SJSA1 (cell line): ENCODE results near the gene SDF2. TPM values are rescaled to one million over a fixed set of nuclear protein-coding genes. Genes with fewer than 3 reads are reported as not detected.

ENCODE experiments used
- DNase-seq, 2 experiments: peaks; one replicate each; pipeline ENCODE4 v3.0.0-alpha.2; 2015 to 2020; ENCODE audit warnings: low spot score in 2 of 2, low read depth in 1 of 2
- H3K27ac ChIP-seq: fragments of 250-450 bp; sonication (Bioruptor Pico); 2 replicates; pipeline ENCODE4 v1.5.1; 2020; ENCODE audit warnings: mild to moderate bottlenecking, moderate library complexity
- H3K27me3 ChIP-seq: fragments of 250-450 bp; sonication (Bioruptor Pico); replicated peaks from 2 replicates; pipeline ENCODE4 v1.5.1; 2020; ENCODE audit warnings: mild to moderate bottlenecking, moderate library complexity
- H3K36me3 ChIP-seq: fragments of 250-450 bp; sonication (Bioruptor Pico); 2 replicates; pipeline ENCODE4 v1.5.1; 2020; ENCODE audit warnings: mild to moderate bottlenecking
- H3K4me1 ChIP-seq: fragments of 250-450 bp; sonication (Bioruptor Pico); replicated peaks from 2 replicates; pipeline ENCODE4 v1.6.1; 2021; ENCODE audit warnings: mild to moderate bottlenecking
- H3K4me3 ChIP-seq: fragments of 250-450 bp; sonication (Bioruptor Pico); 2 replicates; pipeline ENCODE4 v1.5.1; 2020; ENCODE audit warnings: mild to moderate bottlenecking
- H3K9me3 ChIP-seq: fragments of 250-450 bp; sonication (Bioruptor Pico); replicated peaks from 2 replicates; pipeline ENCODE4 v1.5.1; 2020; ENCODE audit warnings: mild to moderate bottlenecking
- total RNA-seq: library from RNA; depleted of rRNA; stranded (reverse); fragments of >200 nt; shearing (Covaris generic); gene quantifications from 2 replicates; pipeline ENCODE4 v1.2.3, GENCODE V29; 2014; rRNA removed

Gene SDF2, protein sequence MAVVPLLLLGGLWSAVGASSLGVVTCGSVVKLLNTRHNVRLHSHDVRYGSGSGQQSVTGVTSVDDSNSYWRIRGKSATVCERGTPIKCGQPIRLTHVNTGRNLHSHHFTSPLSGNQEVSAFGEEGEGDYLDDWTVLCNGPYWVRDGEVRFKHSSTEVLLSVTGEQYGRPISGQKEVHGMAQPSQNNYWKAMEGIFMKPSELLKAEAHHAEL
- total RNA-seq, result 59.8 and 125 TPM in 2 replicates

DNA sequence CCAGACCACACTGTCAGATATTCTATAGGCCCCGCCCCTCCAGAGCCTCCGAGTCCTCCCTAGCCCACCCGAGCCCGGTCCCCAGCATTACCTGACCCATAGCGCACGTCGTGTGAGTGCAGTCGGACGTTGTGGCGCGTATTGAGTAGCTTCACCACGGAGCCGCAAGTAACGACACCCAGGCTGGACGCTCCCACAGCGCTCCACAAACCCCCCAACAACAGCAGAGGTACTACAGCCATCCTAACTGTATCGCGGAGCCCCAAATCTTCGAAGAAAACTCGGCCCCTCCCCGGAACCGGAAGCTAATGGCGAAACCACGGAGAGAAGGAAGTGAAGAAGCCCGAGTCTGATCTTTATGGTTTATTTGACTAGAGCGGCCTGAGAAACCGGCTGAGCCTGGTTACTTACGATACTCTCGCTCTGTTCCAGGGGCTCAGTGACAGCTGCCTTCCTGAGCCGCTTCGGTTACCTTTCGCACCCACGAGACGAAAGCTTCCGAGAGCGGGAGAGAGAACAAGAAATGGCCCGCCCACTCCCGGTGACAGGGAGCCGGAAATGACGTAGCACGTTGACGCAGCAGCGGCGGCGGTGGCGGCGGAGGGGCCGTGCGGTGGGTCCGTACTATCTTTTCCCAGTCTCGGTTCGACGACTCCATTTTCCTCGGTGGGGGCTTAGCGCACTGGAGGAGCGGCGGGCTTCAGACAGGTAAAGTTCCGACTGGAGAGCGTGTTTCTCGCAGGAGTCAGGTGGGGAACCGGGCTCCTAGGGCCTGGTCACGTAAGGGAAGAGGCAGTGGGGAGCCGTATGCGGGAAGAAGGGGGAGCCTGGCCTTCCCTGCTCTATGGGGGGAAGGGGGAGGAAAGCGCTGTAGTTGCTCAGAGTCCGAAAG, at the start of gene SDF2, which contains the start of gene SUPT6H:
SDF2 (minus strand) TSS at position 272 of the 892 bp plus-strand sequence; CDS start at position 242, 30 bp downstream.
SUPT6H (plus strand) TSS at position 571 of the 892 bp plus-strand sequence. CDS start 11,197 bp downstream, outside the sequence.
- peak; percentile 88 to 95 for DNase-seq
- Histone ChIP-seq H3K36me3 (peaks cover 72% of the 10 kb centered on the region), H3K9me3 (no peaks in the 10 kb centered on the region), H3K27ac (peak within 1 kb of the TSS; percentile 87), H3K4me1 (peaks cover 17% of the 10 kb centered on the region), H3K27me3 (no peaks in the 10 kb centered on the region), H3K4me3 (peak within 1 kb of the TSS; percentile 76)

- peak; percentile 80 to 90 for DNase-seq
- Histone ChIP-seq H3K4me3 (peak overlapping the region; percentile 42), H3K4me1 (peaks cover 29% of the 10 kb centered on the region), H3K27ac (peak overlapping the region; percentile 66), H3K9me3 (no peaks in the 10 kb centered on the region), H3K27me3 (no peaks in the 10 kb centered on the region), H3K36me3 (peaks cover 69% of the 10 kb centered on the region)
These were observed 49.4 kb upstream of the SDF2 start for GRCh38 chr17:28710861-28711722.

DNA sequence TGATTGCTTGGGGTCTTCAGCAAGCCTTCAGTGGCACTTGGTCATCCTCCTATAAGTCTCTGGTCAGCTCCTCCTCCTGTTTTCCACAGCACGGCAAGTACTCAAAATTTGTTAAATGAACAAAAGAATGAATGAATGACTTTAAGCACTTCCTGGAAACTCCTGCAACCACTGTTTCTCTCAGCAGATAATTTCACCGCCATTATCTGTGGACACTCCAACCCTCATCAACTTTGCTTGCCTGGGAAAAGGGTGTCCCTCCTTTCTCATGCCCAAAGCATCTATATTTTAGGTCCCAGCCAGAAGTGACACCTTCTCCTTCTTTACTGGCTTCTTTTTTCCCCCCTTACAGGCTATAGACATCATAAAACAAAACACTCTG, 45.6 kb upstream of the SDF2 start:
- H3K4me3 ChIP-seq, result no peak overlapping the region
- H3K4me1 ChIP-seq, result peaks cover 8% of the 10 kb centered on the region
- no peaks in the 10 kb centered on the region for H3K27me3 ChIP-seq
- DNase-seq, result no peak
- H3K27ac ChIP-seq, result no peak overlapping the region
- no peaks in the 10 kb centered on the region for H3K9me3 ChIP-seq
- H3K36me3 ChIP-seq, result peaks cover 65% of the 10 kb centered on the region

- Histone ChIP-seq H3K9me3 (no peaks in the 10 kb centered on the region), H3K4me3 (no peak overlapping the region), H3K27me3 (no peaks in the 10 kb centered on the region), H3K4me1 (peaks cover 7% of the 10 kb centered on the region), H3K27ac (no peak overlapping the region), H3K36me3 (peaks cover 67% of the 10 kb centered on the region)
- DNase-seq, result no peak
These were observed 45.0 kb upstream of the SDF2 start for GRCh38 chr17:28706471-28707338.

DNA sequence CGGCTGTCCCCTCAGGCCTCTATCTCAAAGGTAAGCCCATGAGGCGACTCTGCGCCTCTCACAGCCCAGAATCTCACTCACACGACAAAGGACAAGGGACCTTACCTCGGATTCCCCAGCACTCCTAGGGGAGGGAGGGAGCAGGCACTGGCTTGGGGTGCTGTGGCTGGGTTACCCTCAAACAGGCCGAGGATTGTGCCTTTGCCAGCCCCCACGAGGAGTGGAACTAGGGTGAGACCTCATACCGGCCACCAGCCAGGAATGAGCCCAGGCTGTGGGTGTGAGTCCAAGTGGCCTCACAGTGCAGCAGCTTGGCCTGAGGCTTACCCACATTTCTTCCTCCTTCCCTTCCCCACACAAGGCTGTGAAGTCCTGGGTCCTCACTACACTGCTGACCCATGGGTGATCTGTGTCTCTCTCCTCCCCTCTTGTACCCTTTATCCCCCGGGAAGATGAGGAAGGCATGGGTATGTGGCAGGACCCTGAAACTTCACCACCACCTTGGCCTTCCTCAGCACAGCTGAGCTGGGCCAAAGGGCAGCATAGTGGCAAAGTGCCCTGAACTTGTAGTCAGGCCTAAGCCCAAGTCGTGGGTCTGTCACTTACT, 44.1 kb upstream of the SDF2 start:
- Histone ChIP-seq H3K4me1 (no peaks in the 10 kb centered on the region), H3K27ac (no peak overlapping the region), H3K36me3 (peaks cover 74% of the 10 kb centered on the region), H3K4me3 (no peak overlapping the region), H3K27me3 (no peaks in the 10 kb centered on the region), H3K9me3 (no peaks in the 10 kb centered on the region)
- DNase-seq, result no peak

DNA sequence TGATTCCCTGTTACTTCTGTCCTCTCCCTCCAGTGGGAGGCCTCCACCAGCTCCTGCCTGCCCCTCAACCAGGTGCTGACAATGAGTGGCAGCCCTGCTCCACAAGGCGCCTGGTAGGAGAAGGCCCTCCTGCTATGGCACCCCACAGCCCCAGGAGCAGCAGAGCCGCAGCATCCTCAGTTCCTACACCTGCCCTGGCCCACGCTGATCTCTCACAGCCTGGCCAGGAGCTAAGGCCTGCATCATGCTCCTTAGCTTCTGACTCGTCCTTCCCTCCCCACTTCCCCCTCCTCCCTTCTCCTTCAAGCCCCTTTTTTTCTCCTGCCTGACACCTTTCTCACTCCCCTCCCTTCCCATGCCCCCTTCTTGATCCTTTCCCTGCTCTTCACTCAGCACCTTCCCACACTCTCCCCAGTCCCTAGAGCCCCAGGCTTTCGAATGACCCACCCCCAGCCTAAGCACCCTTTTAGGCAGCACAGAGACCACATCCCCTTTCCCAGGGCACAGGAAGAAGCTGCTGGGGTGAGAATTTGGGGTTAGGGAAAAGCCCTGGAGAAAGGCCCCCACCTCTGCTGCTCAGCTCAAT, 43.5 kb upstream of the SDF2 start:
- Histone ChIP-seq H3K9me3 (no peaks in the 10 kb centered on the region), H3K4me1 (no peaks in the 10 kb centered on the region), H3K27me3 (no peaks in the 10 kb centered on the region), H3K27ac (no peak overlapping the region), H3K4me3 (no peak overlapping the region), H3K36me3 (peaks cover 80% of the 10 kb centered on the region)
- no peak for DNase-seq

GRCh38 chr17:28704219-28704858, 42.6 kb upstream of the SDF2 start:
- no peaks in the 10 kb centered on the region for H3K4me1 ChIP-seq
- H3K9me3 ChIP-seq, result no peaks in the 10 kb centered on the region
- no peak for DNase-seq
- no peak overlapping the region for H3K4me3 ChIP-seq
- H3K27ac ChIP-seq, result no peak overlapping the region
- no peaks in the 10 kb centered on the region for H3K27me3 ChIP-seq
- H3K36me3 ChIP-seq, result peaks cover 81% of the 10 kb centered on the region

DNA sequence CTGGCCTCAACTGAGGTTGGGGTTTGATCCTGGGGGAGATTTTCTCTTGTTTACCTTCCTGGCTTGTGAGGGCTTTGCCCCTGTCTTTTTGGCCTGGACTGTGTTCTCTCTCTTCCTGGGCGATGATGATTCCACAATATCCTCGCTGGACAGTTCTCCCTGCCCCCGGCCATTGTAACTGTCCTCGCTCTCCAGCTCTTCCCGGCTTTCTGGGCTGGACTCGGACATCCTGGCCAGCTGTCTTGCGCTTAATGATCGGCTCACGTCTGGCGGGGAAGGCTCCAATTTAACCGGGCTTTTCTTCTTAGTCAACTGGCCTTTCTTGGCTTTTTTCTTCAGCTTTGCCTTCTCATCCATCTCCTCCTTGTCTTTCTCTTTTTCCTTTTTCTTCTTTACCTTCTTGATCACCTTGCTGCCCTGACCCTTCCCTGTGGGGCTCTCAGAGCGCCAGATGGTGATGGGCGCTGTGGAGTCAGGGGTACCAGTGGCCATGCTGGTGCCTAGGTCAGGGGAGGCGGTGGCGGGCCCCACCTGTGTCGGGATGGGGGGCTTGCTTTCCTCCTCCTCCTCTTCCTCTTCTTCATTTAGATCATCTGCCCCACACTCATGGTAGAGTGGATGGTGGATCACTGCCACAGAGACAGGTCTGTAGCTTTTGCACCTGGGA, 42.0 kb upstream of the SDF2 start:
- Histone ChIP-seq H3K9me3 (no peaks in the 10 kb centered on the region), H3K27ac (no peak overlapping the region), H3K4me3 (no peak overlapping the region), H3K27me3 (no peaks in the 10 kb centered on the region), H3K36me3 (peaks cover 82% of the 10 kb centered on the region), H3K4me1 (no peaks in the 10 kb centered on the region)
- no peak for DNase-seq

DNA sequence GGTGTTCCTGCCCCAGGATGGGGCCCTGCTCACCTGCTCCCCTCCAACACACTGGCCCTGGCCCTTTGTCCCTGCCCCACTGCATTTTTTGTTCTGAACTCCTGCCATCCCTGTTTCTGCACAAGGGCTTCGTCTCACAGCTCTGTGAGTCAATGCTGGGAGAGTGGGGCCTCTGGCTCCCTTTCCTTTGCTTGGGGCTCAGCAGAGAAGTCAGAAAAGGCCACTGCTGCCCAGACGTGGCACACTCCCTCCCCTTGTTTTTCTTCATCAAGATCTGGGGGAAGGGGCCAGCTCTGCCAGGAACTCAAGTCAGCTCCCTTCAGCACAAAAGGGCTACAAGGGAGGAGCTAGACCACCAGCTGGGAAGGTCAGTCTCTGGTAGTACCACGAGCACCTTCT, 41.0 kb upstream of the SDF2 start:
- H3K4me3 ChIP-seq, result no peak overlapping the region
- no peak overlapping the region for H3K27ac ChIP-seq
- peaks cover 85% of the 10 kb centered on the region for H3K36me3 ChIP-seq
- H3K27me3 ChIP-seq, result no peaks in the 10 kb centered on the region
- no peaks in the 10 kb centered on the region for H3K9me3 ChIP-seq
- no peak for DNase-seq
- H3K4me1 ChIP-seq, result no peaks in the 10 kb centered on the region

- H3K36me3 ChIP-seq, result peaks cover 89% of the 10 kb centered on the region
- H3K4me1 ChIP-seq, result no peaks in the 10 kb centered on the region
- no peaks in the 10 kb centered on the region for H3K27me3 ChIP-seq
- H3K4me3 ChIP-seq, result no peak overlapping the region
- H3K27ac ChIP-seq, result no peak overlapping the region
- no peak for DNase-seq
- H3K9me3 ChIP-seq, result no peaks in the 10 kb centered on the region
These were observed 40.5 kb upstream of the SDF2 start for GRCh38 chr17:28702026-28702751.

DNA sequence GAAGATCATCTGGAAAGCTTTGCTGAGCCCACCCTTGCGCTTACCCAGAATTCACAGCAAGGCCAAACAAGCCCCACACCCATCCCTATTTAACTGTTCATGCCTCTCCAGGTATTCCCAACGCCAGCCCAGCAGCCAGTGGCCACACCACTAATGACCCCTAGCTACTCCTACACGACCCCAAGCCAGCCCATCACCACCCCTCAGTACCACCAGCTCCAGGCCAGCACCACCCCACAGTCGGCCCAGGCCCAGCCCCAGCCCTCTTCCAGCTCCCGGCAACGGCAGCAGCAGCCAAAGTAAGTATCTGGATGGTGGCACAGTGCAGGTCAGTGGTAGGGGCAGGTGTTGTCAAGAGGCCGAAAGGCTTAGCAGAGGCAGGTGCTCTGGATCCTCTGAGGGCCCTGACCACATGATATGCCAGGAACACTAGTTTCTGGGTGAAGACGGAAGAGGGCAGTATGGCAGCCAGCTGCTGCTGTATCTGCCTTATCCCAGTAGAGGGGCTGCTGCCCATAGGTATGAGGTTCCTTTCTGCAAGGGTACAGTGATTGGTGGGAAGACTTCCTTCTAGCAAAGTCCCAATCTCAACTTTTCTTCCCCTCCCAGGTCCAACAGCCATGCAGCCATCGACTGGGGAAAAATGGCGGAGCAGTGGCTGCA, 39.3 kb upstream of the SDF2 start:
- H3K9me3 ChIP-seq, result no peaks in the 10 kb centered on the region
- no peaks in the 10 kb centered on the region for H3K27me3 ChIP-seq
- peaks cover 96% of the 10 kb centered on the region for H3K36me3 ChIP-seq
- no peak for DNase-seq
- H3K4me3 ChIP-seq, result no peak overlapping the region
- no peak overlapping the region for H3K27ac ChIP-seq
- H3K4me1 ChIP-seq, result no peaks in the 10 kb centered on the region
